GM23248 (cell line): ENCODE data around the gene TRPV4.

Source experiments
- EZH2 ChIP-seq: fragments of 200-600 bp; sonication (generic); IDR thresholded peaks from 2 replicates; pipeline ENCODE4 v1.6.1; 2018; ENCODE audit warnings: antibody characterized with exemption, mild to moderate bottlenecking; ENCODE audit not compliant: insufficient read depth, poor library complexity, severe bottlenecking
- EZH2phosphoT487 ChIP-seq: fragments of 200-600 bp; sonication (generic); IDR thresholded peaks from 2 replicates; pipeline ENCODE4 v1.6.1; 2018; ENCODE audit warnings: antibody characterized with exemption, moderate library complexity, mild to moderate bottlenecking, low read depth; ENCODE audit not compliant: insufficient read depth

GRCh38 chr12:109773384-109774011 is 59.7 kb downstream of the TRPV4 start:
- no peak for TF ChIP-seq EZH2phosphoT487
- no peak for TF ChIP-seq EZH2
